PC-3 (cell line): ENCODE data around the gene CPN2.

Source experiments
- EZH2 ChIP-seq: fragments of 300-600 bp; sonication (generic); IDR thresholded peaks from one replicate; pipeline ENCODE4 v1.6.1; 2017; ENCODE audit warnings: antibody characterized with exemption, mild to moderate bottlenecking, low read length; ENCODE audit not compliant: unreplicated experiment
- TF ChIP-seq, protein P1 (sequence below): fragments of 300-600 bp; sonication (generic); conservative IDR thresholded peaks from 2 replicates; pipeline ENCODE4 v1.5.1; 2017; ENCODE audit warnings: antibody characterized with exemption, low read depth, mild to moderate bottlenecking, low read length

DNA sequence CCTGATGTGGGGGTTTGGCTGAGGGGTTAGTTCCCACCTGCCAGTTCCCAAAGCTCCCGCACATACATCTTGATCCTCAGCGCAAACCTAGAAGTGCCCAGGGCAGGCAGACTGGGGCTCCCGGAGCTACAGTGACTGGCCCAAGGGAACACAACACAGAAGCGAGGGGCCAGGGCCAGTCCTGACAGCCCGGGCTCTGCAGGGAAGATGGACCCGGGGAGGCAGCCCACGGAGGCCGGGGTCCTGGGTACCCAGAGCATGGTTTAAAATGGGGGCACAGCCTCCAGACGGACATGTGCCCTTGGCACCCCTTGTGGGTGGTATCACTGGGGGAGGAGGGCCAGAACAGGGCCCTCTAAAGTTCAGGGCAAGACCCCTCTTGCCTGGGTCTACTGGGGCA is 5.1 kb downstream of the CPN2 start:
- TF ChIP-seq EZH2: no peak
- TF ChIP-seq, protein P1, sequence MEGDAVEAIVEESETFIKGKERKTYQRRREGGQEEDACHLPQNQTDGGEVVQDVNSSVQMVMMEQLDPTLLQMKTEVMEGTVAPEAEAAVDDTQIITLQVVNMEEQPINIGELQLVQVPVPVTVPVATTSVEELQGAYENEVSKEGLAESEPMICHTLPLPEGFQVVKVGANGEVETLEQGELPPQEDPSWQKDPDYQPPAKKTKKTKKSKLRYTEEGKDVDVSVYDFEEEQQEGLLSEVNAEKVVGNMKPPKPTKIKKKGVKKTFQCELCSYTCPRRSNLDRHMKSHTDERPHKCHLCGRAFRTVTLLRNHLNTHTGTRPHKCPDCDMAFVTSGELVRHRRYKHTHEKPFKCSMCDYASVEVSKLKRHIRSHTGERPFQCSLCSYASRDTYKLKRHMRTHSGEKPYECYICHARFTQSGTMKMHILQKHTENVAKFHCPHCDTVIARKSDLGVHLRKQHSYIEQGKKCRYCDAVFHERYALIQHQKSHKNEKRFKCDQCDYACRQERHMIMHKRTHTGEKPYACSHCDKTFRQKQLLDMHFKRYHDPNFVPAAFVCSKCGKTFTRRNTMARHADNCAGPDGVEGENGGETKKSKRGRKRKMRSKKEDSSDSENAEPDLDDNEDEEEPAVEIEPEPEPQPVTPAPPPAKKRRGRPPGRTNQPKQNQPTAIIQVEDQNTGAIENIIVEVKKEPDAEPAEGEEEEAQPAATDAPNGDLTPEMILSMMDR: no peak
